Measurements from ENCODE around the gene KIF2A. TPM values are rescaled to one million over a fixed set of nuclear protein-coding genes. Genes with fewer than 3 reads are reported as not detected.

The KIF2A gene
- total and polyA plus RNA-seq, 2 of the 13 experiments (the other 11 are each of a cell fraction or from before 2014, with no cell fraction given) = 8.5 to 19.2 TPM

- TF ChIP-seq BCL3 (CRISPR knock-in tag; IDR thresholded peaks at IDR 0.05) (peak; percentile 81; the same call in 1 of the 2 replicates), ZNF207 (IDR thresholded peaks at IDR 0.05; ENCODE audit: borderline replicate concordance) (no peak), ZNF678 (CRISPR knock-in tag; IDR thresholded peaks at IDR 0.05) (no peak), NFE2L2 (IDR thresholded peaks at IDR 0.05; ENCODE audit: low read length) (no peak), ZSCAN30 (CRISPR knock-in tag; IDR thresholded peaks at IDR 0.05) (no peak), ONECUT2 (CRISPR knock-in tag; IDR thresholded peaks at IDR 0.05) (no peak), SRSF4 (IDR thresholded peaks at IDR 0.05; ENCODE audit: low read depth, low read length, poor library complexity, severe bottlenecking) (no peak), NCOA2 (CRISPR knock-in tag; IDR thresholded peaks at IDR 0.05) (peak; percentile 44; the same call in 1 of the 2 replicates), U2AF1 (optimal IDR thresholded peaks at IDR 0.05; ENCODE audit: low read depth, low read length) (no peak), ZNF564 (CRISPR knock-in tag; IDR thresholded peaks at IDR 0.05) (peak; percentile 92), ZBTB20 (CRISPR knock-in tag; IDR thresholded peaks at IDR 0.05; ENCODE audit: borderline replicate concordance, low read depth) (0 out of 2 replicates have a peak, but pooled peaks have one; percentile 36), SKIL (CRISPR knock-in tag; IDR thresholded peaks at IDR 0.05; ENCODE audit: borderline replicate concordance) (0 out of 2 replicates have a peak, but pooled peaks have one; percentile 45), ZFX (CRISPR knock-in tag; IDR thresholded peaks at IDR 0.05; ENCODE audit: low read depth) (peak; percentile 90), XBP1 (CRISPR knock-in tag; IDR thresholded peaks at IDR 0.05) (no peak), ETS1 (CRISPR knock-in tag; IDR thresholded peaks at IDR 0.05) (no peak), ARID4A (CRISPR knock-in tag; IDR thresholded peaks at IDR 0.05; ENCODE audit: borderline replicate concordance) (peak; percentile 88; the same call in 1 of the 2 replicates), ZBTB1 (CRISPR knock-in tag; IDR thresholded peaks at IDR 0.05; ENCODE audit: borderline replicate concordance) (no peak), TEAD2 (CRISPR knock-in tag; IDR thresholded peaks at IDR 0.05) (no peak)
Measured at GRCh38 chr5:62305715-62306322, at the start of gene KIF2A (continued).
